ENCODE measurements around the gene DEPP1.

GRCh38 chr10:44932517-44933450 lies 45.8 kb downstream of the DEPP1 start:
- TF ChIP-seq REST (IDR thresholded peaks at IDR 0.05; ENCODE audit: insufficient read depth in 1 of 2, low read depth in 2 of 2, low read length in 2 of 2) (no peak), TAF1 (IDR thresholded peaks at IDR 0.05; ENCODE audit: borderline replicate concordance, insufficient read depth, low read length) (no peak), POLR2AphosphoS5 (IDR thresholded peaks at IDR 0.05; ENCODE audit: low read depth, low read length) (no peak), FOXP2 (optimal IDR thresholded peaks at IDR 0.05; ENCODE audit: borderline replicate concordance, extremely low read depth, extremely low read length, insufficient read depth) (peak; percentile 64), SIN3A (IDR thresholded peaks at IDR 0.05; ENCODE audit: borderline replicate concordance, insufficient read depth, low read length) (no peak)
